Stomach (tissue), 4 donors: ENCODE measurements around the gene ATG9A.

Experiments used
- EP300 ChIP-seq: sonication (generic); formaldehyde crosslinking; IDR thresholded peaks from one replicate; pipeline ENCODE4 v1.6.1; 2017; ENCODE audit warnings: antibody characterized with exemption
- POLR2A ChIP-seq, 4 donors: fragments of 450-650 bp; IDR thresholded peaks; one replicate each; pipeline ENCODE4 v1.6.1; 2016; ENCODE audit warnings: antibody characterized with exemption in 4 of 4, control low read depth in 2 of 4, mild to moderate bottlenecking in 1 of 4, moderate library complexity in 1 of 4
- POLR2AphosphoS5 ChIP-seq, 3 donors: sonication (generic); formaldehyde crosslinking; IDR thresholded peaks; one replicate each; pipeline ENCODE4 v1.6.1; 2016; ENCODE audit warnings: antibody characterized with exemption in 3 of 3
- TF ChIP-seq, protein P1 (sequence below), 7 experiments: fragments of 450-650 bp in 4 of 7; fragments of 200-600 bp in 3 of 7; sonication (generic) in 3 of 7; IDR thresholded peaks; one replicate each; pipeline ENCODE4 v1.5.1; 2016 to 2019; ENCODE audit warnings: antibody characterized with exemption in 7 of 7, control low read depth in 2 of 7, mild to moderate bottlenecking in 1 of 7

GRCh38 chr2:219246559-219246958 is 17.1 kb upstream of the ATG9A start:
- TF ChIP-seq, protein P1, sequence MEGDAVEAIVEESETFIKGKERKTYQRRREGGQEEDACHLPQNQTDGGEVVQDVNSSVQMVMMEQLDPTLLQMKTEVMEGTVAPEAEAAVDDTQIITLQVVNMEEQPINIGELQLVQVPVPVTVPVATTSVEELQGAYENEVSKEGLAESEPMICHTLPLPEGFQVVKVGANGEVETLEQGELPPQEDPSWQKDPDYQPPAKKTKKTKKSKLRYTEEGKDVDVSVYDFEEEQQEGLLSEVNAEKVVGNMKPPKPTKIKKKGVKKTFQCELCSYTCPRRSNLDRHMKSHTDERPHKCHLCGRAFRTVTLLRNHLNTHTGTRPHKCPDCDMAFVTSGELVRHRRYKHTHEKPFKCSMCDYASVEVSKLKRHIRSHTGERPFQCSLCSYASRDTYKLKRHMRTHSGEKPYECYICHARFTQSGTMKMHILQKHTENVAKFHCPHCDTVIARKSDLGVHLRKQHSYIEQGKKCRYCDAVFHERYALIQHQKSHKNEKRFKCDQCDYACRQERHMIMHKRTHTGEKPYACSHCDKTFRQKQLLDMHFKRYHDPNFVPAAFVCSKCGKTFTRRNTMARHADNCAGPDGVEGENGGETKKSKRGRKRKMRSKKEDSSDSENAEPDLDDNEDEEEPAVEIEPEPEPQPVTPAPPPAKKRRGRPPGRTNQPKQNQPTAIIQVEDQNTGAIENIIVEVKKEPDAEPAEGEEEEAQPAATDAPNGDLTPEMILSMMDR (IDR thresholded peaks at IDR 0.05) = no peak
- no peak for TF ChIP-seq EP300
- no peak for TF ChIP-seq POLR2A (IDR thresholded peaks at IDR 0.05)
- TF ChIP-seq POLR2AphosphoS5 (IDR thresholded peaks at IDR 0.05) = no peak
